ENCODE data around the gene RSL1D1.

The RSL1D1 gene

DNA sequence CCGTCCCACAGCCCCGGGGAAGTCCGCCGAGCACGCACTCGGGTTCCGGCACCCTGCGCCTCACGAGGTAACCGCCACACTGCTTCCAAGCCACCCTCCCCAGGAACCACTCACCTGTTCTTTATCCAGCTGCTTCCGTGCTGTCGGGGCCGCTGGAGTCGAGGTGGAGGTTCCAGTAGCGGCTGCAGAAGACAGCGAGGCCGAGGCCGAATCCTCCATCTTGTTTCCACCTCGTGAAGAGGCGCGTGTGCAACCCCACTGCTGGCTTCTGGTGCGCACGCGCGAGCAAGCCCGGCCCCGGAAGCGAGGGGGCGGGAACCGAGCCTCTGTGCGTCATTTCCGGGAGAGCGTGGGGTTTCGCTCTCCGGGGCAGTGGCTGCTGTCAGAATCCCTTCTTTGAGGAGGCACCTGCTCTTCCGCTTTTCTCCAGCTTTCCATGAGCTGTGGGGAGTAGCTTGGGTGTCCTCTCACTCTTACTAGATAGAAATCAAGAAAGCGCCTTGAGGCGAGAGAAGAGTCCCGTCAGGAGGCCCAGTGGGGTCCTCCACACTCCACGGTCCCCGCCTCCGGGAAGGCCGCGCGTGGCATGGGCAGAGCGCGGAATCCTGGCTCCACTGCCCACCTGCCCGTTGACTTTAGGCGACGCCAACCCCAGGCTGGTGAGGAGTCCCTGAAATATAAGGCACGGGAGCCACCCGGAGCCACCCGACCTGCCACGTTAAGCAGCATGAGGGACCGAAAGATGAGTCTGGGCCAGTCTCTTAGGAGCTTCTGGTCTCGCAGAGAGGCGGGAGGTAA is at the start of gene RSL1D1:
RSL1D1 (minus strand) TSS at position 249 of the 798 bp plus-strand sequence; CDS start at position 219, 30 bp downstream.
- peak; percentile 78 for DNase-seq

DNA sequence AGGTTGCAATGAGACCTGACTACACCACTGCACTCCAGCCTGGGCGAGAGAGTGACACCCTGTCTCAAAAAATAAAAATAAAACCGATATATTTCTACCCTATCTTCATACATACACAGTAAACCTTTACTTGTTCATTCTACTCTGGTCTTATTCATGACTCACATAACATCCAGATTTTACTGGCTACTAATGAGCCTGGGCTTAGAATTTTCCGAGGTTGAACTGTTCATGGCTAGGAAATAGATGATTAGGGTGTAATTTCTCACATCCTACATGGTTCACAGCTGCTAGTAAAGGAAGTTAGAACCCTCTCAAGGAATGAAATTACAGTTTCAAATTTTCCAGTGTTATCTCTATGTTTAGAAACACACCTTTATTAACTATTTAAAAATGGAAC is 49.7 kb upstream of the RSL1D1 start:
- no peak for DNase-seq

GRCh38 chr16:11896486-11897176 is 45.3 kb upstream of the RSL1D1 start:
- DNase-seq = no peak

GRCh38 chr16:11893571-11893970 is 42.2 kb upstream of the RSL1D1 start:
- DNase-seq = no peak

DNA sequence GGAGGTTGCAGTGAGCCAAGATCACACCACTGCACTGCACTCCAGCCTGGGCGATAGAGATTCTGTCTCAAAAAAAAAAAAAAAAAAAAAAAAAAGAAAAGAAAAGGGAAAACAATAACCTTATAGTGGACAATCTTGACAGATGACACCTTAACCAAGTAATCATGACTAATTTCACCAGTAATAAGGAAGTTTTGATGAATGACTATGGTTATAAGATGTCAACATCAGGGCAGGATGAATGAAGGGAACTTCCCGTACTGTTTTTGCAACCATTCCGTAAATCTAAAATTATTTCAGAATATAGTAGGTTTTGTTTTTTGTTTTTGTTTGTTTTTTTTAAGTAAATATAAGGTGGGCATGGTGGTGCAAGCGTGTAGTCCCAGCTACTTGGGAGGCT is 41.4 kb upstream of the RSL1D1 start:
- no peak for DNase-seq

DNA sequence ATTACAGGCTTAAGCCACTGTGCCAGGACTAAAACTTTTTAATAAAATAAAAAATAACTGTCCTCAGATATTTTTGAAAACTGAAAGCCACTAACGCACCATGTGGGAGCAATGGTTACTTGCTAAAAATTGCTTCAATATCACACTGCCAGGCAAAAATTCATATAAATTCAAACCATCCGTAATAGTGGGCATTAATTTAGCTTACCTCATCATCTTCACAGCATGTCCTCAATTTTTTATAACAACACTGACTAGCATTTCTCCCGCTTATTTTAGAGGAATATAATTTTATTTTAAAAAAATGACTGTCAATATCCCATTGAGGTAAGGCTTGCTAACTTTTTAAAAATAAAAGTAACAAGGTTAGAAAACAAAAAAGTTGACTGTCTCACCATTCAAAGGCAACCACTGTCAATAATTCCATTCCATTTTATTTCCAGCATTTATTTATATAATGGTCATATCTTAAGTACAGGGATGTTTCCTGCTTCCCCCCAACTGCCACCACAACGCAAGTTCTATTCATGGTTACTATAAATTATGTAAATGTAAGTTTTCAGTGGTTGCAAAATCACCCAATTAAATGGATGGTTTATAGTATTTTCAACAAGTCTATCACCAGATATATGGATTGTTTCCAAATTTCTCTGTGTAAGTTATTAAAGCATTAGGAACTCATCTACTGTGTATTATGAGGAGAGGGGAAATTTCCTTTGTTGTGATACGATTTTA is 39.1 kb upstream of the RSL1D1 start:
- no peak for DNase-seq

GRCh38 chr16:11886881-11887280 is 35.5 kb upstream of the RSL1D1 start:
- no peak for DNase-seq

- DNase-seq = no peak
Measured at GRCh38 chr16:11884035-11884434, 32.7 kb upstream of the RSL1D1 start.

DNA sequence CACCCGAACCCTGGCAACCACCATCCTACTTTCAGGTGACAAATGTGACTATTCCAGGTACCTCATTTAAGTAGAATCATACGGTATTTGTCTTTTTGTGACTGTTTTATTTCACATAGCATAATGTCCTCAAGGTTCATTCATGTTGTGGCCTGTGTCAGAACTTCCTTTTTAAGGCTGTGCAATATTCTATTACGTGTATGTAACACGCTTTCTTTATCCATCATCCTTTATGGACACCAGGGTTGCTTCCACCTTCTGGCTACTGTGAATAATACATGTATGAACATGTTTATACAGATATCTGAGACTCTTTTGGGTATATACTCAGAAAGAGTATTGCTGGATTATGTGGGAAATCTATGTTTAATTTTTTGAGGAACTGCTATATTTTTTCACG is 28.7 kb upstream of the RSL1D1 start:
- DNase-seq = no peak

- DNase-seq = no peak
Measured at GRCh38 chr16:11877374-11877773, 26.0 kb upstream of the RSL1D1 start.

GRCh38 chr16:11876306-11876705 is 25.0 kb upstream of the RSL1D1 start:
- no peak for DNase-seq

DNA sequence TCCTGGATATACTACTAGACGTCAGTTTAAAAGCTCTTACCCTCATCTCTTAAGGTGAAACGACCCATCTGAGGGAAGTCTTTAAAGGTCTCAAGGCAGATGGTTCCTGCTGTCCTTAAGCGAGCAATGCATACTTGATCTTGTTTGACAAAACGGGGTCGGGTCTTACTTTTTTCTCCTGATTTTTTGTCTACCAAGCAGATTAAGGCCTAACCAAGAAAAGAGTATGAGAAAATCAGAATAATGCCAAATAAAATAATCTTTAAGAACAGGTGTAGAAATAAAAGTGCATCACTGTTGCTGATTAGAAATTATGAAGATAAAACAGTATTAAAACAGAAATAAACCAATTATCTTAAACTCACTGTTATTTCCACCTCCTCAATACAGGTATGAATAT is 24.4 kb upstream of the RSL1D1 start:
- DNase-seq = no peak

- no peak for DNase-seq
Measured at GRCh38 chr16:11871193-11871592, 19.9 kb upstream of the RSL1D1 start.

GRCh38 chr16:11870399-11870798 is 19.1 kb upstream of the RSL1D1 start:
- no peak for DNase-seq

DNA sequence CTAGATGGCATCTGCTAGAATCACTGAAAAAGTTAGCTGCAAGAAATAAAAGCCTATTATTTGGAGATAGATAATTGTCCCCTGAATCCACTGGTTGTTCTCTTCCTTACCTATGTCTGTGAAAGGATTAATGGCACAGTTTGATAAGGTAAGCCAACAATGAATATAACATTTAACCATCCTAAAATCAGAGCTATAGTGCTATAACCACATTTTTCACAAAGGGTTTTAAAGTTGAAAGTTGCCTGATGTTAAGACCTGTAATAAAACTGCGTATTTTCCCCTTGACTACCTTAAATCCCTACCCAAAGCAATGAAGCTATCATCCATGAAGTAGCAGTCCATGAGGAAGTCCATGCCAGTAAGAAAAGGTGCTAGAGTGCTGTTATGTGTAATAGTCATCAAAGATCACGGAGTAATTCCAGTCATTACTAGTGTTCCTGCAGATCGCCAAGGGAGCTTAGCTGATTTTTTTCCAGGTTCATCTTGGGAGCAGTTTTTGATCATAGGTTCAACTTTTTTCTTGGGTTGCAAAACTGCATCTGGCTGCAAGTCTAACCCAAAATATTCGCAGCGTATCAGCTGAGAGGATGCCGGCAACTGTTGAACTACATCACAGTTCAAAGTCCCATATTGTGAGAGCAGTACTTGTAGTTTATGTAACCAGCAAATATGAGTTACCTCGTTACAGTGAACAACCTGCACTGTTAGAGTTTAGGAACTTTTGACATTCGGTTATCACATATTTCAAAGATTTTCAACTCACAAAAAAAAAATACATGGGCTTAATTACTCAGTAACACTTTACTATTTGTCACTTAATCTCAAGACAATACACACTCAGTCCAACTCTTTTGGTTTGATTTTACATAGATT is 18.2 kb upstream of the RSL1D1 start:
- no peak for DNase-seq

DNA sequence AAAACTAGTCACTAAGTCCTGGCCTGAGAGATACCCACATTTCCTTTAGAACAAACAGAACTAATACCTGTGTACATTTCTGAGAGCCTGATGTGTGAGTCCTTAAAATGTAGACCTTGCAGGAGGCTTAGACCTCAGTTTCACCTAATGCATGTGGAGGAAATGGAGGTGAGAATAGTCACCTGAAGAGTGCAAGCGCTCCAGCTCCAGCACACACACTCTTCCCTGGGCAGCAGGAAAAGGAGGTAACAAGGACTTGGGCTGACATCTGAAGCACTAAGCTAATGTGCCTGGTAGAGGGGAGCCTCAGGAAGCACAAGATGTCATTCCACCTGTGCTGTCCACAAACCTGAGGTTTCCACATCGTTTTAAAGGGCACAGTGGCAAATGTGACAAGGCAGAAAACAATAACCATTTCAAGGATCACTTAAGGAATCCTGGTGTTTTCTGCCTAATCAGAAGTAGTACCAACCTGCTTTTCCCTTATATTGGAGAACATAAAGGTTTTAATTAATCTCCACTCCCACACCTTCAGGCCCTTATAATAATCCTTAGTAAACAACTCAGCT is 17.2 kb upstream of the RSL1D1 start:
- no peak for DNase-seq

DNA sequence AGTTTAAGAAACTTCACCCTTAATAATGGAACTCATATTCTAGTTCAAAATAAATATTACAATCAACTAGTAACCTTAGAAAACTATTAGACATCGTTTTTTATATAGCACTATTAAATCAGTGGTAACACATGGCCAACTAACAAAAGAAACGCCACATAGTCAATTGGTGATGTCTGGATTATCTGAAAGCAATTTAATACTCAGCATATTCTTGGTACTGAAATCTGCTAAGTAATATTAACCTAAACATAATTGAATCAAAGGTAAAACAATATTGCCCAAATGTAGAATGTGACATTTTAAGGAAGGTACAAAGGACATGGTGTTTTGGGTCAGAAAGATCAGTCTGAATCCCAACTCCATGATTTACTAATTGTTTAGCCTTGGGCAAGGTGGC is 11.1 kb upstream of the RSL1D1 start:
- DNase-seq = no peak

DNA sequence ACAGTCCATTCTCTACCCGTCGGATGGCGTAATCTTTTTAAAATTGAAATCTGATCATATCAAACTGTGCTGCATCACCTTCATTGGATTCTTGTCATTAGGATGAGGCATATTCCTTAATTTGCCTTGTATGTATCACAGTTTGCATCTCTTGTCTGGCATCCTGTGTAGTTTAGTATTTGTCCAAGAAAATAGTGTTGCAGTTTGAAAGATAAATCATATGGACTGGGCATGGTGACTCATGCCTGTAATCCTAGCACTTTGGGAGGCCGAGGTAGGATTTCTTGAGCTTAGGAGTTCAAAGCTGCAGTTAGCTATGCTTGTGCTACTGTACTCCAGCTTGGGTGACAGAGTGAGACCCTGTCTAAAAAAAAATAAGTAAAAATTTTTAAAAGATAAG is 5.8 kb upstream of the RSL1D1 start:
- DNase-seq = no peak

DNA sequence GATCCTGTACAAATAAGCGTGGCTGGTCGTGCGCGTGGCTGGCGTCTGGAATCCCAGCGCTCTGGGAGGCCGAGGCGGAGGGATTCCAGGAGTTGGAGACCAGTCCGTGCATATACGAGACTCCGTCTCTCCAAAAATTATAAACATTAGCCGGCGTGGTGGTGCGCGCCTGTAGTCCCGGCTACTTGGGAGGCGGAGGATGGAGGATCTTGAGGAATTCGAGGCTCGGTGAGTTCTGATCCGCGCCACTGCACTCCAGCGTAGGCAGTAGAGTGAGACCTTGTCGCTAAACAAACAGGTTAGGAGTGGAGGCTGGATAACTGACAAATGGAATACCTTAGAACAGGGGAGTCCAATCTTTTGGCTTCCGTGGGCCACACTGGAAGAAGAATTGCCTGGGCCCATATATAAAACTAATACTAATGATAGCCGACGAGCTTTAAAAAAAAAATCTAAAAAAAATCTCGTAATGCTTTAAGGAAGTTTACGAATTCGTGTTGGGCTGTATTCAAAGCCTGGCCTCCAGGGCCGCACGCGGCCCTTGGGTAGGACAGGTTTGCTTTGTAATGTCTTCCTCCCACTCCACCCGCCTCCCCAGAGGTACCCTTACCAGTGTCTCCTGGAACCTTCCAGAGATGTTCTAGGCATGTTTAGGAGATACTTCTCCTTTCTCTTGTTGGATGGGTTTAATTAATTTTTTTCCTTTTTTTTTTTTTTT is 909 bp upstream of the RSL1D1 start:
- peak; percentile 45 for DNase-seq

GRCh38 chr16:11848842-11849241 is 2.5 kb downstream of the RSL1D1 start:
- DNase-seq = no peak

GRCh38 chr16:11844499-11844898 is 6.8 kb downstream of the RSL1D1 start:
- no peak for DNase-seq

GRCh38 chr16:11843861-11844260 is 7.5 kb downstream of the RSL1D1 start:
- DNase-seq = no peak
